Measurements from ENCODE around the gene STIM1. TPM values are rescaled to one million over a fixed set of nuclear protein-coding genes. Genes with fewer than 3 reads are reported as not detected.

STIM1 gene
- polyA plus RNA-seq, 1 donor = 24.9 TPM

GRCh38 chr11:3827434-3828186, 27.9 kb upstream of the STIM1 start:
- Histone ChIP-seq H3K4me3 (ENCODE audit: low read length) (no peak overlapping the region), H3K27me3 (ENCODE audit: control insufficient read depth, insufficient read depth, low read length) (no peaks in the 10 kb centered on the region), H3K27ac (ENCODE audit: low read length) (no peak overlapping the region), H3K9me3 (ENCODE audit: control insufficient read depth, low read depth, low read length) (no peaks in the 10 kb centered on the region), H3K4me1 (ENCODE audit: control insufficient read depth, insufficient read depth, low read length) (no peaks in the 10 kb centered on the region), H3K36me3 (ENCODE audit: control insufficient read depth, insufficient read depth, low read length) (peaks cover 60% of the 10 kb centered on the region)
- DNase-seq = no peak
- no CpG with 5 or more reads among the region's 35 CpGs for WGBS (ENCODE audit: insufficient coverage, low lambda C conversion rate)

GRCh38 chr11:3830088-3830487, 25.4 kb upstream of the STIM1 start:
- Histone ChIP-seq H3K36me3 (ENCODE audit: control insufficient read depth, insufficient read depth, low read length) (peaks cover 44% of the 10 kb centered on the region), H3K4me1 (ENCODE audit: control insufficient read depth, insufficient read depth, low read length) (peaks cover 11% of the 10 kb centered on the region), H3K4me3 (ENCODE audit: low read length) (no peak overlapping the region), H3K9me3 (ENCODE audit: control insufficient read depth, low read depth, low read length) (no peaks in the 10 kb centered on the region), H3K27me3 (ENCODE audit: control insufficient read depth, insufficient read depth, low read length) (no peaks in the 10 kb centered on the region), H3K27ac (ENCODE audit: low read length) (no peak overlapping the region)
- no peak for DNase-seq
- WGBS (ENCODE audit: insufficient coverage, low lambda C conversion rate) = 100% methylated on average over 1 of the region's 3 CpGs

- WGBS (ENCODE audit: insufficient coverage, low lambda C conversion rate) = no CpG with 5 or more reads among the region's 1 CpG
- no peak overlapping the region for H3K27ac ChIP-seq (ENCODE audit: low read length)
- no peak for DNase-seq
- H3K9me3 ChIP-seq (ENCODE audit: control insufficient read depth, low read depth, low read length) = no peaks in the 10 kb centered on the region
- H3K4me3 ChIP-seq (ENCODE audit: low read length) = no peak overlapping the region
- peaks cover 17% of the 10 kb centered on the region for H3K4me1 ChIP-seq (ENCODE audit: control insufficient read depth, insufficient read depth, low read length)
- H3K27me3 ChIP-seq (ENCODE audit: control insufficient read depth, insufficient read depth, low read length) = no peaks in the 10 kb centered on the region
- peaks cover 39% of the 10 kb centered on the region for H3K36me3 ChIP-seq (ENCODE audit: control insufficient read depth, insufficient read depth, low read length)
Observed at GRCh38 chr11:3830730-3831129, 24.7 kb upstream of the STIM1 start.

GRCh38 chr11:3831378-3832239, 23.9 kb upstream of the STIM1 start:
- Histone ChIP-seq H3K9me3 (ENCODE audit: control insufficient read depth, low read depth, low read length) (no peaks in the 10 kb centered on the region), H3K27ac (ENCODE audit: low read length) (no peak overlapping the region), H3K36me3 (ENCODE audit: control insufficient read depth, insufficient read depth, low read length) (peaks cover 30% of the 10 kb centered on the region), H3K27me3 (ENCODE audit: control insufficient read depth, insufficient read depth, low read length) (no peaks in the 10 kb centered on the region), H3K4me1 (ENCODE audit: control insufficient read depth, insufficient read depth, low read length) (peaks cover 18% of the 10 kb centered on the region), H3K4me3 (ENCODE audit: low read length) (no peak overlapping the region)
- no peak for DNase-seq
- WGBS (ENCODE audit: insufficient coverage, low lambda C conversion rate) = no CpG with 5 or more reads among the region's 13 CpGs

- H3K36me3 ChIP-seq (ENCODE audit: control insufficient read depth, insufficient read depth, low read length) = peaks cover 18% of the 10 kb centered on the region
- no peak overlapping the region for H3K27ac ChIP-seq (ENCODE audit: low read length)
- no peaks in the 10 kb centered on the region for H3K9me3 ChIP-seq (ENCODE audit: control insufficient read depth, low read depth, low read length)
- no peak for DNase-seq
- WGBS (ENCODE audit: insufficient coverage, low lambda C conversion rate) = no CpG with 5 or more reads among the region's 2 CpGs
- H3K27me3 ChIP-seq (ENCODE audit: control insufficient read depth, insufficient read depth, low read length) = no peaks in the 10 kb centered on the region
- H3K4me3 ChIP-seq (ENCODE audit: low read length) = no peak overlapping the region
- peaks cover 24% of the 10 kb centered on the region for H3K4me1 ChIP-seq (ENCODE audit: control insufficient read depth, insufficient read depth, low read length)
Observed at GRCh38 chr11:3832816-3833215, 22.6 kb upstream of the STIM1 start.

DNA sequence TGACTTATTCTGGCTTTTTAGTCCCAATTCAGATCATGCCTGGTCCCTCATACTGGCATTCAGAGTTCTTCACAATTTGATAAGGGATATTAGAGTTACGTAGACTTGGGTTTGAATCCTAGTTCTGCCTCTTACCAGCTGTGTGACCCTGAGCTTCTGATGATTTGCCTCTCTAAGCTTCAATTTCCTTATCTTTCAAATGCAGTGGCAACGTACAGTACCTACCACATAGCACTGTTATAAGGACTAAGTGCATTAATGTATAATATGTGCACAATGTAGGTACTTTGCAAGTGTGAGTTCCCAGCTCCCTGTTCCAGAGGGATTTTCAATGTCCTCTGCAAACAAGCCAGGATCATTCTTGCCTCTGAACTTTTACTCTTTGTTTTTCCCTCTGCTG, 22.0 kb upstream of the STIM1 start:
- no peak for DNase-seq
- peaks cover 14% of the 10 kb centered on the region for H3K36me3 ChIP-seq (ENCODE audit: control insufficient read depth, insufficient read depth, low read length)
- no CpG with 5 or more reads among the region's 2 CpGs for WGBS (ENCODE audit: insufficient coverage, low lambda C conversion rate)
- no peak overlapping the region for H3K4me3 ChIP-seq (ENCODE audit: low read length)
- H3K27ac ChIP-seq (ENCODE audit: low read length) = peak overlapping the region; percentile 79
- H3K4me1 ChIP-seq (ENCODE audit: control insufficient read depth, insufficient read depth, low read length) = peaks cover 24% of the 10 kb centered on the region
- H3K9me3 ChIP-seq (ENCODE audit: control insufficient read depth, low read depth, low read length) = no peaks in the 10 kb centered on the region
- no peaks in the 10 kb centered on the region for H3K27me3 ChIP-seq (ENCODE audit: control insufficient read depth, insufficient read depth, low read length)

- Histone ChIP-seq H3K4me3 (ENCODE audit: low read length) (no peak overlapping the region), H3K27me3 (ENCODE audit: control insufficient read depth, insufficient read depth, low read length) (no peaks in the 10 kb centered on the region), H3K9me3 (ENCODE audit: control insufficient read depth, low read depth, low read length) (no peaks in the 10 kb centered on the region), H3K36me3 (ENCODE audit: control insufficient read depth, insufficient read depth, low read length) (peaks cover 11% of the 10 kb centered on the region), H3K4me1 (ENCODE audit: control insufficient read depth, insufficient read depth, low read length) (peaks cover 26% of the 10 kb centered on the region), H3K27ac (ENCODE audit: low read length) (peak overlapping the region; percentile 79)
- no peak for DNase-seq
- no CpG with 5 or more reads among the region's 4 CpGs for WGBS (ENCODE audit: insufficient coverage, low lambda C conversion rate)
Observed at GRCh38 chr11:3834349-3834663, 21.2 kb upstream of the STIM1 start.

DNA sequence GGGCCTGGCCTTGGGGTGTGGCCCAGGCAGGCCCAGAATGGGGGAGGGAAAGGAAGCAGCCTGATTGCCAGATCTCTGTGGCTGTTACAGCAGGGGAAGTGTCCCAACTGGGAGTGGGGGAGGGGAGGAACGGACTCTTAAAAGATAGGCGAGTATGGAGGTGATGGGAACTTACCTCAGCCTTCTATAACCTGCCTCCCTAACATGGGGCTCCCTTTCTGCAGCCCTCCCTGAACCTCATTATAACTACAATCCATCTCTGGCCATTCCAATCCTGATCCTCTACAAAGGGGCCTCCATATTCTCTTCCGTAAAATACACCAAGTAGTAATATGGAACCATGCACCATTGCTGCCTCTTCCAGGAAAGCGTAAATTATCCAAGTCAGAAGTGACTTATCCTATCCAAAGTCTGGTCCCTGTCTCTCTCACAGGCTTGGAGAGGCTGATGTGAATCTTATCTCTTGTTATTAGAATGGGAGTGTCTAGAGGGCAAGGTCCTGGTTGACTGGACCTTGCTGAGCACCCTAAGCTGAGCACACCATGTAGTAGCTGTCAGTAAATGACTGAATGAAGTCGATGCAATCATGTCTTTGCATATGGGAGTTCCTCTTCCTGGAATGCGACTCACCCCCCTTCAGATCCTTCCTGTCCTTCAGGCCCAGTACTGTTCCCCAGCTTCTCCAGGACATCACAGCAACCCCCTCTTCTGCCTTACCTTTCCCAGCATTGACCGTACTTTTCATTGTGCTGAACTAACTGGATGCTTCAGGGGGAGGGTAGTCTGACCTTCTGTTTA, 20.6 kb upstream of the STIM1 start:
- peaks cover 30% of the 10 kb centered on the region for H3K4me1 ChIP-seq (ENCODE audit: control insufficient read depth, insufficient read depth, low read length)
- no CpG with 5 or more reads among the region's 7 CpGs for WGBS (ENCODE audit: insufficient coverage, low lambda C conversion rate)

DNA sequence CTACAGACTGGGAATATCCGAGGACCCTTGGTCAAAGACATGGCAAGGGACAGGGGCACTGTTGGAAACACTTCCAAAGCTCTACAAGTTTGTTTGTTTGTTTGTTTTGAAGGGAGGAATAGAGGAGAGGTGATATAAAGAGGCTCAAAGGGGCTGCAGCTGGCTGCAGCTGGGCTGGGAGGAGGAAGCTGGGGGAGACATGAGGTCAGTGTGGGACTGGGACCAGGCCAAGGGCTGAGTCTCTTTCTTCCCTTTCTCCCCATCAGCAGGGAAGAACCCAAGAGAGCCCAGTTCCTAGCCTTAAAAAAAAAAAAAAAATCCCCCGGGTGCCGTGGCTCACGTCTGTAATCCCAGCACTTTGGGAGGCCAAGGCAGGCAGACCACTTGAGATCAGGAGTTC, 19.7 kb upstream of the STIM1 start:
- no peak for DNase-seq
- Histone ChIP-seq H3K4me3 (ENCODE audit: low read length) (no peak overlapping the region), H3K27ac (ENCODE audit: low read length) (peak overlapping the region; percentile 66), H3K36me3 (ENCODE audit: control insufficient read depth, insufficient read depth, low read length) (peaks cover 3% of the 10 kb centered on the region), H3K27me3 (ENCODE audit: control insufficient read depth, insufficient read depth, low read length) (no peaks in the 10 kb centered on the region), H3K9me3 (ENCODE audit: control insufficient read depth, low read depth, low read length) (no peaks in the 10 kb centered on the region), H3K4me1 (ENCODE audit: control insufficient read depth, insufficient read depth, low read length) (peaks cover 30% of the 10 kb centered on the region)
- WGBS (ENCODE audit: insufficient coverage, low lambda C conversion rate) = no CpG with 5 or more reads among the region's 4 CpGs

More for the DNA sequence above, 20.6 kb upstream of the STIM1 start:
- H3K27me3 ChIP-seq (ENCODE audit: control insufficient read depth, insufficient read depth, low read length) = no peaks in the 10 kb centered on the region
- H3K27ac ChIP-seq (ENCODE audit: low read length) = peak overlapping the region; percentile 79
- DNase-seq = peak; percentile 83 to 84
- no peaks in the 10 kb centered on the region for H3K9me3 ChIP-seq (ENCODE audit: control insufficient read depth, low read depth, low read length)
- no peak overlapping the region for H3K4me3 ChIP-seq (ENCODE audit: low read length)
- H3K36me3 ChIP-seq (ENCODE audit: control insufficient read depth, insufficient read depth, low read length) = peaks cover 8% of the 10 kb centered on the region

DNA sequence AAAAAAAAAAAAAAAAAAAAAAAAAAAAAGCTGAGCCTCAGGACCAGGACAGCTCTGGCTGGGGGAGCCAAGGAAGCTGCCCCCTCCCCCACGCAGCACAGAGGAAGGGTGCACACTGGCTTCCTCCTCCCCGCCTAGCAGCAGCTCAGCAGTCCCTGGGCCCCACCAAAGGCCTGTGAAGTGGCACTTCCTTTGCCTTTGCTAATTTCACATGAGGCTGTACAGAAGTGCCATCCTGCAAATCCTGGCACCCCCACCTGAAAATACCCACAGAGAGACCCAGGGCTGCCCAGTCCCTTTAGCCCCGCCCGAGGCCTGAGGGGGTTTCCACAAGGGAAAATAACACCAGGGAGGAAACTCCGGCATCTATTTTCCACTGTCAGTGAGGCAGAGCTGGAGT, 18.6 kb upstream of the STIM1 start:
- H3K4me3 ChIP-seq (ENCODE audit: low read length) = no peak overlapping the region

More for the DNA sequence above, 18.6 kb upstream of the STIM1 start:
- H3K9me3 ChIP-seq (ENCODE audit: control insufficient read depth, low read depth, low read length) = no peaks in the 10 kb centered on the region
- no peaks in the 10 kb centered on the region for H3K27me3 ChIP-seq (ENCODE audit: control insufficient read depth, insufficient read depth, low read length)
- no peak overlapping the region for H3K27ac ChIP-seq (ENCODE audit: low read length)
- no CpG with 5 or more reads among the region's 5 CpGs for WGBS (ENCODE audit: insufficient coverage, low lambda C conversion rate)
- DNase-seq = no peak
- no peaks in the 10 kb centered on the region for H3K36me3 ChIP-seq (ENCODE audit: control insufficient read depth, insufficient read depth, low read length)
- H3K4me1 ChIP-seq (ENCODE audit: control insufficient read depth, insufficient read depth, low read length) = peaks cover 30% of the 10 kb centered on the region
